Measurements from ENCODE around the gene SMPD1.

DNA sequence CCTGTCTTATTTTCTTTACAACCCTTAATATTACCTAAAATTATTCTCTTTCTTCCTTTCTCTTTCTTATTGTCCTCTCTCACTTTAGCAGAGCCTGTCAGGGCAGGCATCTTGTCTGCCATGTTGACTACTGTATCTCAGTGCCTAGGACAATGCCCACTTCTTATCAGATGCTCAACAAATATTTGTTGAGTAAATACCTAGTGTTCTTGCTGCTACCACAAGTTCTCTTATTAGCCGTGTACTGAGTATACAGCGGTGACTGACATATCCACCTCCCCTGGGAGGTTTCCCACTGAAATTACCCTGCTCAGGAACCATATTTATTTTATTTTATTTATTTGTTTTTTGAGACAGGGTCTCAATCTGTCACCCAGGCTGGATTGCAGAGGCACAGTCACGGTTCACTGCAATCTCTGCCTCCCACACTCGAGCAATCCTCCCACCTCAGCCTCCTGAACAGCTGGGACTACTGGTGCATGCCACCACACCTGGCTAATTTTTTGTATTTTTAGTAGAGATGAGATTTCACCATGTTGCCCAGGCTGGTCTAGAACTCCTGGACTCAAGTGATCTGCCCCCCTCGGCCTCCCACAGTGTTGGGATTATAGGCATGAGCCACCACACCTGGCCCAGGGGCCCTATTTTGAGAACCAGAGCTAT lies 43.9 kb downstream of the SMPD1 start:
- TF ChIP-seq CTCF (IDR thresholded peaks at IDR 0.05): no peak
- TF ChIP-seq ZFX (IDR thresholded peaks at IDR 0.05; ENCODE audit: borderline replicate concordance): no peak
